GM12878 (cell line): ENCODE data around the gene PRX. TPM values are rescaled to one million over a fixed set of nuclear protein-coding genes. Genes with fewer than 3 reads are reported as not detected.

Experiments
- BCL11A ChIP-seq: IDR thresholded peaks from 2 replicates; pipeline ENCODE4 v1.6.1; 2011; ENCODE audit warnings: low read depth, low read length
- CBX5 ChIP-seq: sonication (generic); IDR thresholded peaks from 2 replicates; pipeline ENCODE4 v1.6.1; 2016; ENCODE audit warnings: low read depth, moderate library complexity, mild to moderate bottlenecking, inconsistent platforms
- CTCF ChIP-seq, 3 experiments: IDR thresholded peaks in 2 of 3; conservative IDR thresholded peaks in 1 of 3; 2 replicates each; pipeline ENCODE4 v1.5.1; 2011; ENCODE audit warnings: low read depth in 3 of 3, low read length in 3 of 3, mild to moderate bottlenecking in 3 of 3, control low read depth in 2 of 3, moderate library complexity in 2 of 3, inconsistent platforms in 1 of 3, mixed read lengths in 1 of 3; ENCODE audit not compliant: control insufficient read depth in 2 of 3, insufficient read depth in 1 of 3; ENCODE audit errors: extremely low read depth in 1 of 3
- CUX1 ChIP-seq: IDR thresholded peaks from 2 replicates; pipeline ENCODE4 v1.6.1; 2012; ENCODE audit warnings: improper control_type of control experiment, low read depth, low read length; ENCODE audit not compliant: insufficient replicate concordance
- HDGF ChIP-seq: fragments of 450-650 bp; IDR thresholded peaks from 2 replicates; pipeline ENCODE4 v1.6.1; 2016; ENCODE audit warnings: antibody characterized with exemption
- NKRF ChIP-seq: fragments of 450-650 bp; conservative IDR thresholded peaks from 2 replicates; pipeline ENCODE4 v1.6.1; 2017; ENCODE audit warnings: mild to moderate bottlenecking, moderate library complexity
- RBBP5 ChIP-seq: fragments of 200-600 bp; sonication (generic); conservative IDR thresholded peaks from 2 replicates; pipeline ENCODE4 v1.6.1; 2016
- RCOR1 ChIP-seq: conservative IDR thresholded peaks from 2 replicates; pipeline ENCODE4 v1.6.1; 2012; ENCODE audit warnings: low read depth, low read length, improper control_type of control experiment
- STAT3 ChIP-seq: IDR thresholded peaks from 2 replicates; pipeline ENCODE4 v1.6.1; 2011; ENCODE audit warnings: low read depth, low read length, improper control_type of control experiment
- ZNF622 ChIP-seq: fragments of 450-650 bp; IDR thresholded peaks from 2 replicates; pipeline ENCODE4 v1.6.1; 2017; ENCODE audit warnings: mild to moderate bottlenecking, inconsistent platforms
- polyA plus RNA-seq, 11 experiments: library from polyadenylated mRNA; depleted of rRNA in 4 of 11; unstranded in 6 of 11; stranded (reverse) in 5 of 11; fragments of >200 nt; fragmentation: Nextera tagmentation in 4 of 11; fragmentation: Illumina TruSeq in 1 of 11; extraction: Ambion mirVana in 4 of 11; extraction: Trizol in 1 of 11; gene quantifications; 1 replicate in 1 of 11; 2 replicates in 10 of 11; pipeline versions ENCODE4 v1.2.1 to v1.2.3, GENCODE V29; 2011 to 2016; ENCODE audit warnings: inconsistent platforms in 2 of 11, missing spikeins in 2 of 11, low read depth in 1 of 11
- total RNA-seq, 4 experiments: library from RNA; depleted of rRNA in 3 of 4; stranded (reverse); fragments of >200 nt in 3 of 4; fragmentation: Illumina TruSeq in 1 of 4; extraction: Trizol in 1 of 4; gene quantifications; 2 replicates each; pipeline versions ENCODE4 v1.2.1 to v1.2.3, GENCODE V29; 2013 to 2021

PRX gene
- total and polyA plus RNA-seq, 10 of the 15 experiments (the other 5 are each of a cell fraction or from before 2014, with no cell fraction given), result 0.02 to 1.4 (median 0.54) TPM; not detected in 1

GRCh38 chr19:40446263-40446784 is 33.1 kb upstream of the PRX start (continued):
- no peak for TF ChIP-seq CBX5
- TF ChIP-seq BCL11A, result no peak
- no peak for TF ChIP-seq RBBP5
- no peak for TF ChIP-seq RCOR1
- TF ChIP-seq ZNF622, result no peak
- no peak for TF ChIP-seq CUX1
- TF ChIP-seq CTCF (IDR thresholded peaks at IDR 0.05 in 2 of 3, conservative IDR thresholded peaks at IDR 0.05 in 1 of 3; ENCODE audit: control insufficient read depth in 2 of 3, extremely low read depth in 1 of 3, insufficient read depth in 1 of 3, low read depth in 3 of 3, low read length in 3 of 3), result no peak
- TF ChIP-seq NKRF, result no peak
- no peak for TF ChIP-seq HDGF
- TF ChIP-seq STAT3, result no peak
